RWPE2 (cell line): ENCODE data around the gene CHST15.

Experiments used
- ATAC-seq: fragments of 200-7000 bp; cut with Tn5 transposase; 3 replicates; pipeline ENCODE4 v1.9.1; 2021; ENCODE audit warnings: low read depth
- DNase-seq: peaks from one replicate; pipeline ENCODE4 v3.0.0-alpha.2; 2020; ENCODE audit warnings: low spot score
- H3K27ac ChIP-seq: fragments of 450-650 bp; 2 replicates; pipeline ENCODE4 v1.5.1; 2017; ENCODE audit warnings: mild to moderate bottlenecking; ENCODE audit not compliant: poor library complexity, severe bottlenecking
- H3K27me3 ChIP-seq: fragments of 250-450 bp; sonication (Bioruptor Pico); 2 replicates; pipeline ENCODE4 v1.5.1; 2021; ENCODE audit warnings: mild to moderate bottlenecking, moderate library complexity; ENCODE audit not compliant: insufficient read depth, poor library complexity, severe bottlenecking
- H3K36me3 ChIP-seq: fragments of 250-450 bp; sonication (Bioruptor Pico); 2 replicates; pipeline ENCODE4 v1.5.1; 2020; ENCODE audit warnings: low read depth, mild to moderate bottlenecking, moderate library complexity
- H3K4me1 ChIP-seq: fragments of 250-450 bp; sonication (Bioruptor Pico); 2 replicates; pipeline ENCODE4 v1.5.1; 2021; ENCODE audit warnings: mild to moderate bottlenecking, moderate library complexity; ENCODE audit not compliant: insufficient read depth, poor library complexity, severe bottlenecking
- H3K4me3 ChIP-seq: fragments of 250-450 bp; sonication (Bioruptor Pico); 2 replicates; pipeline ENCODE4 v1.5.1; 2021; ENCODE audit warnings: mild to moderate bottlenecking, moderate library complexity; ENCODE audit not compliant: severe bottlenecking
- H3K9me3 ChIP-seq: fragments of 250-450 bp; sonication (Bioruptor Pico); 2 replicates; pipeline ENCODE4 v1.5.1; 2021; ENCODE audit warnings: mild to moderate bottlenecking, moderate library complexity; ENCODE audit not compliant: severe bottlenecking
- TF ChIP-seq, protein P1 (sequence below): fragments of 450-650 bp; IDR thresholded peaks from one replicate; pipeline ENCODE4 v1.5.1; 2017; ENCODE audit warnings: mild to moderate bottlenecking, moderate library complexity; ENCODE audit not compliant: poor library complexity, severe bottlenecking

CHST15 gene

DNA sequence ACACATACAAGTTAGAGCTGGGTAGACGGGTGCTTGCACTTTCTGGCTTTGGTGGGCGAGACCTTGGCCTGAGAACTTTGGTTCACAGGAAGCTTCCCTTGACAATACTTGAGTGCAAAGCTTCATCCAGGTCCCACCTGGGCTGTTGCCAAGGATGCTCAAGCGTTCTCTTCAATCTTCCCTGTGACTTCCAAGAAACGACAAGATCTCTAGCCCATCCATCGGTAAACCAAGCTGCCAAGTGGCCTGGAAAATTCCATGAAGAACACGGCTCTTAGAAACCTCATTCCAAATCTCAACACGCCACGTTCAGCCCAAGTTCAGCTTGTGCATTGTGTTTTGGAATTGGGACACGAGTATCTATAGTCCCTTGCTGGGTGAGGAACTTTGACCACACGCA is 84.7 kb downstream of the CHST15 start:
- Histone ChIP-seq H3K27ac (no peak overlapping the region), H3K4me3 (no peak overlapping the region), H3K36me3 (peaks cover 32% of the 10 kb centered on the region), H3K27me3 (no peaks in the 10 kb centered on the region), H3K4me1 (peaks cover 7% of the 10 kb centered on the region), H3K9me3 (no peaks in the 10 kb centered on the region)
- DNase-seq (peak; percentile 15), ATAC-seq (no peak)
- TF ChIP-seq, protein P1, sequence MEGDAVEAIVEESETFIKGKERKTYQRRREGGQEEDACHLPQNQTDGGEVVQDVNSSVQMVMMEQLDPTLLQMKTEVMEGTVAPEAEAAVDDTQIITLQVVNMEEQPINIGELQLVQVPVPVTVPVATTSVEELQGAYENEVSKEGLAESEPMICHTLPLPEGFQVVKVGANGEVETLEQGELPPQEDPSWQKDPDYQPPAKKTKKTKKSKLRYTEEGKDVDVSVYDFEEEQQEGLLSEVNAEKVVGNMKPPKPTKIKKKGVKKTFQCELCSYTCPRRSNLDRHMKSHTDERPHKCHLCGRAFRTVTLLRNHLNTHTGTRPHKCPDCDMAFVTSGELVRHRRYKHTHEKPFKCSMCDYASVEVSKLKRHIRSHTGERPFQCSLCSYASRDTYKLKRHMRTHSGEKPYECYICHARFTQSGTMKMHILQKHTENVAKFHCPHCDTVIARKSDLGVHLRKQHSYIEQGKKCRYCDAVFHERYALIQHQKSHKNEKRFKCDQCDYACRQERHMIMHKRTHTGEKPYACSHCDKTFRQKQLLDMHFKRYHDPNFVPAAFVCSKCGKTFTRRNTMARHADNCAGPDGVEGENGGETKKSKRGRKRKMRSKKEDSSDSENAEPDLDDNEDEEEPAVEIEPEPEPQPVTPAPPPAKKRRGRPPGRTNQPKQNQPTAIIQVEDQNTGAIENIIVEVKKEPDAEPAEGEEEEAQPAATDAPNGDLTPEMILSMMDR = no peak

DNA sequence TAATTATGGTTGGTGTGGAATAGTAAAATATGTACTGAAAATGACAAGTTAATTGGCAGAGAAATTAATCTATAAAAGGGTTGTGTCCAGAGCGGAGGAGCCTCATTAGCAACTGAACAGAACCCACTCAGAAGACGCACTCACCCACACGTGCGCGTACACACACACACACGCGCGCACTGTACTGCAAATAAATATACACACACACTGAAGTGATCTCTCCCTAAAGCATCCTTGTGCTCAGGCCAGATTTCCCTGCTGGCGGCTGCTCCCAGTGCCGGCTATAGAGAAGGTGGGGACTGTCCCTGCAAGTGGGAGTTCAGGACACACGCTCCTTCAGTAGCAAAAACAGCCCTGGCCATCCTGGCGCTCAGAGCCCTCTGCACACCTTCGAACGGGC is 85.2 kb downstream of the CHST15 start:
- no peaks in the 10 kb centered on the region for H3K27me3 ChIP-seq
- TF ChIP-seq, protein P1 = no peak
- DNase-seq (peak; percentile 13), ATAC-seq (no peak)
- no peaks in the 10 kb centered on the region for H3K9me3 ChIP-seq
- H3K4me1 ChIP-seq = peaks cover 7% of the 10 kb centered on the region
- no peak overlapping the region for H3K4me3 ChIP-seq
- H3K36me3 ChIP-seq = peaks cover 32% of the 10 kb centered on the region
- H3K27ac ChIP-seq = no peak overlapping the region

DNA sequence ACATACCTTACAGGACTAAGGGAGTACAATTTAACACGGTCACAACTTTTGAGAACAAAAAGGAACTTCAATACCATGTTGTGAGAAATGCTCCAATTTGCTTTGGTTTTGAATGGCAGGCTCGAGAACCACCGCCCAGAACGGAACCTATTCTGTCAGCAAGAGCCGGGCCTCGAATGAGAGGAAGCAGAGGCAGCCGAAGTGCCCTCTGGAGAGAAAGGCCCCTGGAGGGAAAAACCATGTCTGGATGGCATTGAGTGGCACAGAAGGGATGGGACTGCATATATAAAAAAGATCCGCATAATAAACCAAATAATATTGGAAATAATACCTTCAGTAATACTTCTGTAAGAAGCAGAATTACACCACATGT is 85.6 kb downstream of the CHST15 start:
- TF ChIP-seq, protein P1 = no peak
- Histone ChIP-seq H3K27ac (no peak overlapping the region), H3K27me3 (no peaks in the 10 kb centered on the region), H3K4me1 (peaks cover 7% of the 10 kb centered on the region), H3K4me3 (no peak overlapping the region), H3K36me3 (peaks cover 32% of the 10 kb centered on the region), H3K9me3 (no peaks in the 10 kb centered on the region)
- no peak for ATAC-seq
- DNase-seq = no peak

DNA sequence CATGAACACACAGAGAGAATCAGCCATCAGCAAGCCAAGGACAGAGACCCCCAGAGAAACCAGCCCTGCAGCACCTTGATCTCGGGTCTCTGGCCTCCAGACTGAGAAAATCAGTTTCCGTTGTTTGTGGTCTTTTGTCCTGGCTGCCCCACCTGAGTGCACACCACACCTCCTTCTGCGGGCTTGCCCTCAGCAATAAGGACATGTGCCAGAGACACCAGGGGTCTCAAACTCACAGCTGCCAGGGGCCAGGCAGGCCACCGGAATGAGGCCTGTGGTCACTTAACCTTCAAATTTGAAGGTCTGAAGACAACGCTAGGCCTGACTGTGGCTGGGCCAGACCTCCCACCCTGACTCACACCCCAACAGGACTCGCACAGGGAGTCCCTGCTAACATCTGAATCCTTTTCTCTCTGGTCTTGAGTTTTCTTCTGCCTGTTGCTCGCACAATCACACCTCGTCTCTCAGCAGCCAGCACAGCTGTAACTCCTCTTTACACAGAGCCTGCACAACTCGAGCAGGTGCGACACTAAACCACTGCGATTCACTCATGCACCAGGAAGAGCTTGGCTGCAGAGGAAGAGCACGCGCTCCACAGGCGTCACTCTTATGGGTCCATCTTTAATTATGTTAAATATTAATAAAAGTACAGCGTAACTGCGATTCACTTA is 86.2 kb downstream of the CHST15 start:
- Histone ChIP-seq H3K27ac (no peak overlapping the region), H3K4me1 (peaks cover 7% of the 10 kb centered on the region), H3K36me3 (peaks cover 32% of the 10 kb centered on the region), H3K27me3 (no peaks in the 10 kb centered on the region), H3K4me3 (no peak overlapping the region), H3K9me3 (no peaks in the 10 kb centered on the region)
- ATAC-seq = no peak
- TF ChIP-seq, protein P1 = no peak
- peak; percentile 17 for DNase-seq

DNA sequence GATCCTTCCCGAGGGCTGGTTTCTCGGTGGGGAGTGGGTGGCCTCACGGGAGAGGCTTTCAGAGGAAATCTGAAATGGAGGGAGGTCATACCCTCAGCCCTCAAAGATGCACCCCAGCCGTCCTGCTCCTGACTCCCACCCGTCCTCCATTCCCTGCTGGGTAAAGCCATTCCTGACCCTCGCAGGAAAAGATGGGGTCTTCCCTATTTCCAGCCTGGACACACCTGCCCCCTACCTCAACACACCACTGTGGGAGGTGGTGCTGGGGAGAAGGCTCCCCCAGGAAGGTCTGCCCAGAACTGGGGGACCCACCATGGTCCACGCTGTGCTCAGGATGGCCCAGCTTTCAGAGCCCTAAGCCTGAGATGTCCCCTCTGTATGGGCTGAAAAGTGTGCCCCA is 86.9 kb downstream of the CHST15 start:
- no peaks in the 10 kb centered on the region for H3K9me3 ChIP-seq
- ATAC-seq (no peak), DNase-seq (peak; percentile 16)
- peaks cover 32% of the 10 kb centered on the region for H3K36me3 ChIP-seq
- peaks cover 5% of the 10 kb centered on the region for H3K4me1 ChIP-seq
- H3K4me3 ChIP-seq = no peak overlapping the region
- H3K27me3 ChIP-seq = no peaks in the 10 kb centered on the region
- H3K27ac ChIP-seq = no peak overlapping the region
- TF ChIP-seq, protein P1 = no peak
